WI38 (cell line): ENCODE measurements around the gene TRIM29.

Experiments used
- H3K4me3 ChIP-seq: 2 replicates; pipeline ENCODE4 v1.5.1; 2011; ENCODE audit warnings: low read depth, mild to moderate bottlenecking, control low read depth, low read length
- TF ChIP-seq, protein P1 (sequence below): IDR thresholded peaks from 2 replicates; pipeline ENCODE4 v1.5.1; 2012; ENCODE audit warnings: low read depth, mild to moderate bottlenecking, control low read depth, low read length

The TRIM29 gene

DNA sequence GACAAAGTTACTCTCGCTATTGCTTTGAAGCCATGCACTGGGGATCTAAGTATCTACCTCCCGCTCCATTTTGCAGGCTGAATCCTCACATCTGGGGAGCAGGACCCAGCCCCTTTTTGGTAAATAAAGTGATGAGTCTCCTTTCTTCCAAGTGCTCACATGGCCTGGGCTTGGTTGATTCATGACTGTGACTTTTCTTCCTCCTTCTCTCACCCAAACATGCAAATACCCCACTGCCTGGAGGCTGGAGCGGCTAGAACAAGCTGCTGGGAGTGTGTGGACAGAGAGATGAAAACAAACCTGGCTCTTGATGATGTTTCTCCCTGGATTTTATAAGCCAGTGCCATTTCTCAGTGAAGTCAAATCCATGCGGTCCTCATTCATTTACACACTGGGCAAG, 72.7 kb downstream of the TRIM29 start:
- TF ChIP-seq, protein P1, sequence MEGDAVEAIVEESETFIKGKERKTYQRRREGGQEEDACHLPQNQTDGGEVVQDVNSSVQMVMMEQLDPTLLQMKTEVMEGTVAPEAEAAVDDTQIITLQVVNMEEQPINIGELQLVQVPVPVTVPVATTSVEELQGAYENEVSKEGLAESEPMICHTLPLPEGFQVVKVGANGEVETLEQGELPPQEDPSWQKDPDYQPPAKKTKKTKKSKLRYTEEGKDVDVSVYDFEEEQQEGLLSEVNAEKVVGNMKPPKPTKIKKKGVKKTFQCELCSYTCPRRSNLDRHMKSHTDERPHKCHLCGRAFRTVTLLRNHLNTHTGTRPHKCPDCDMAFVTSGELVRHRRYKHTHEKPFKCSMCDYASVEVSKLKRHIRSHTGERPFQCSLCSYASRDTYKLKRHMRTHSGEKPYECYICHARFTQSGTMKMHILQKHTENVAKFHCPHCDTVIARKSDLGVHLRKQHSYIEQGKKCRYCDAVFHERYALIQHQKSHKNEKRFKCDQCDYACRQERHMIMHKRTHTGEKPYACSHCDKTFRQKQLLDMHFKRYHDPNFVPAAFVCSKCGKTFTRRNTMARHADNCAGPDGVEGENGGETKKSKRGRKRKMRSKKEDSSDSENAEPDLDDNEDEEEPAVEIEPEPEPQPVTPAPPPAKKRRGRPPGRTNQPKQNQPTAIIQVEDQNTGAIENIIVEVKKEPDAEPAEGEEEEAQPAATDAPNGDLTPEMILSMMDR = no peak
- no peak overlapping the region for H3K4me3 ChIP-seq

GRCh38 chr11:120064341-120064740, 73.6 kb downstream of the TRIM29 start:
- H3K4me3 ChIP-seq = no peak overlapping the region
- TF ChIP-seq, protein P1 = no peak

GRCh38 chr11:120063686-120064340, 74.1 kb downstream of the TRIM29 start:
- TF ChIP-seq, protein P1 = no peak
- no peak overlapping the region for H3K4me3 ChIP-seq

DNA sequence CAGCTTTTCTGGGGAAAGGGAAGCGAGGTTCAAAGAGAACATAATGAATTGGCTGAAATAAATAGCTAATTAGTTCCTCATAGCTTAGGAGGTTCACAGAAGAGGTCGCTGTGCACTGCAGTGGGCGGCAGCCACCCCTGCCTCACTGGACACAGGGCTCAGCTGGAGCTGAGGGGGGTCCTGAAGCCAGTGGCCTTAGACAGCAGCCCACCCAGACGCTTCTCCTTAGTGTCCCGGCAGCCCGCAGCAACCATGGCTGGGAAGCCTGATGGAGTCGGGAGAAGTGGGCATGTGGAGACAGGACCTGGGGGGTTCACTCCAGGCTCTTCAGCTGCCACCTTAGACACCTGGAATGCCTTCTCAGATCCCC, 75.4 kb downstream of the TRIM29 start:
- TF ChIP-seq, protein P1 = no peak
- no peak overlapping the region for H3K4me3 ChIP-seq

GRCh38 chr11:120061761-120062560, 76.0 kb downstream of the TRIM29 start:
- TF ChIP-seq, protein P1 = no peak
- H3K4me3 ChIP-seq = no peak overlapping the region
